Endodermal cell (in vitro differentiated cells): ENCODE data around the gene PALM3. TPM values are rescaled to one million over a fixed set of nuclear protein-coding genes. Genes with fewer than 3 reads are reported as not detected.
"Not testable (repeated sequence)": the region's sequence is repeated elsewhere in the genome, so short reads cannot be mapped to it uniquely, and the experiment has no call there.

Source experiments
- DNase-seq: peaks from one replicate; pipeline ENCODE4 v3.0.0-alpha.2; 2017
- H3K27ac ChIP-seq: 2 replicates; pipeline ENCODE4 v1.5.1; 2013; ENCODE audit warnings: mild to moderate bottlenecking, low read depth, low read length, moderate library complexity
- H3K27me3 ChIP-seq: 2 replicates; pipeline ENCODE4 v1.6.1; 2013; ENCODE audit warnings: mild to moderate bottlenecking, low read length, moderate library complexity; ENCODE audit not compliant: insufficient read depth, control insufficient read depth, poor library complexity, severe bottlenecking
- H3K36me3 ChIP-seq: 2 replicates; pipeline ENCODE4 v1.7.0; 2013; ENCODE audit warnings: mild to moderate bottlenecking, low read length, moderate library complexity; ENCODE audit not compliant: control insufficient read depth, insufficient read depth
- H3K4me1 ChIP-seq: one replicate; pipeline ENCODE4 v1.7.0; 2013; ENCODE audit warnings: low read length; ENCODE audit not compliant: control insufficient read depth, insufficient read depth
- H3K4me3 ChIP-seq: 2 replicates; pipeline ENCODE4 v1.5.1; 2013; ENCODE audit warnings: mild to moderate bottlenecking, low read length, moderate library complexity
- H3K9ac ChIP-seq: 2 replicates; pipeline ENCODE4 v1.6.1; 2013; ENCODE audit warnings: mild to moderate bottlenecking, low read length, moderate library complexity; ENCODE audit not compliant: poor library complexity, severe bottlenecking; ENCODE audit errors: extremely low read depth
- H3K9me3 ChIP-seq: 2 replicates; pipeline ENCODE4 v1.6.1; 2013; ENCODE audit warnings: mild to moderate bottlenecking, low read length, moderate library complexity; ENCODE audit not compliant: control insufficient read depth
- H3K27ac Mint-ChIP-seq: 2 replicates; pipeline ENCODE4 v1.8.0; 2020; ENCODE audit warnings: mixed read lengths
- H3K27me3 Mint-ChIP-seq: 2 replicates; pipeline ENCODE4 v1.8.0; 2021; ENCODE audit warnings: mild to moderate bottlenecking, mixed read lengths; ENCODE audit not compliant: insufficient read depth
- H3K36me3 Mint-ChIP-seq: 2 replicates; pipeline ENCODE4 v1.8.0; 2020; ENCODE audit warnings: low read depth, mixed read lengths
- H3K4me1 Mint-ChIP-seq: 2 replicates; pipeline ENCODE4 v1.8.0; 2020; ENCODE audit warnings: mixed read lengths
- H3K4me3 Mint-ChIP-seq: 2 replicates; pipeline ENCODE4 v1.8.0; 2020; ENCODE audit warnings: mild to moderate bottlenecking, moderate library complexity, mixed read lengths
- H3K9me3 Mint-ChIP-seq: 2 replicates; pipeline ENCODE4 v1.8.0; 2020; ENCODE audit warnings: mild to moderate bottlenecking, mixed read lengths
- WGBS, 2 experiments: methylation state at CpG; one replicate each; pipeline versions ENCODE4 v1.1.5 to v1.1.7; 2013; ENCODE audit warnings: missing lambda C conversion rate in 2 of 2, mixed read lengths in 1 of 2; ENCODE audit not compliant: insufficient coverage in 1 of 2, insufficient read length in 1 of 2; 5-methylcytosine and 5-hydroxymethylcytosine counted together
- total RNA-seq, 2 donors: library from RNA; stranded (reverse); fragmentation: NEBNext Ultra II Directional in 1 of 2; extraction: Animal tissue kit (Norgen Biotek cat#: 25700) in 1 of 2; gene quantifications; 2 replicates in 1 of 2; 3 replicates in 1 of 2; pipeline ENCODE4 v1.2.1, GENCODE V29; 2021
- TF ChIP-seq, protein P1 (sequence below): fragments of 200-600 bp; sonication (generic); conservative IDR thresholded peaks from 2 replicates; pipeline ENCODE4 v1.5.0; 2021; ENCODE audit warnings: antibody characterized with exemption, mild to moderate bottlenecking

Gene PALM3
- total RNA-seq, 2 donors from 2014 or later = 1.3 to 4.9 TPM

DNA sequence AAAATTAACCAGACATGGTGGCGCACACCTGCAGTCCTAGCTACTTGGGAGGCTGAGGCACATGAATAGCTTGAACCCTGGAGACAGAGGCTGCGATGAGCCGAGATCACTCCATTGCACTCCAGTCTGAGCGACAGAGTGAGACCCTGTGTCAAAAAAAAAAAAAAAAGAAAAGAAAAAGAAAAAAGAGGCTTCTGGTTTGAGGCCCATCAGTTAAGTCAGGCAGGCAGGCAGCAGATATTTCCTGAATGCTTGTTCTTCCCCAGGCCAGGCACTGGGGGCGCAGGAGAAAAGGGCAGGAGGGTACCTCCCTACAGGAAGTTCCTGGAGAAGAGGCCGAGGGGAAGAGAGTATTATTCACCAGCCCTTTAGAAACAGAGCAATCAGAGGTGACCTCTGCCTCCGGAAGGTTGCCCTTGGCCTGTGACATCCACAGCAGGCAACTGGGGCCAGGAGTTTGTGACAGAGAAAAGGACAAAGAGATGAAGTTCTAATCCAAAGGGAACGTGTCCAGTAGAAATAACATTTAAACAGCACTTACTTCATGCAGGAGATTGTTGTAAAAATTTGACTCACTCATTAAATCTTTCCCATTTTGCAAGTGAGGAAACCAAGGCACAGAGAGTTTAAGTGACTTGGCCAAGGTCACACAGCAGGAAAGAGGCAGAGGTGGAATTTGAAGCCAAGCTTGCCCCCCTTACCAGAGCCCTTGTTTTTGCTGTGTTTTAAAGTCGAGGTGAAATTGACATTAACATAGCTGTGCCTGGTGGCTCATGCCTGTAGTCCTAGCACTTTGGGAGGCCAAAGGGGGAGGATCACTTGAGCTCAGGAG is 38.3 kb downstream of the PALM3 start:
- Mint-ChIP-seq H3K27ac (peak overlapping the region; percentile 74), H3K36me3 (no peaks in the 10 kb centered on the region), H3K27me3 (peaks cover 4% of the 10 kb centered on the region), H3K9me3 (no peaks in the 10 kb centered on the region), H3K4me3 (no peak overlapping the region), H3K4me1 (peaks cover 3% of the 10 kb centered on the region)
- H3K4me1 ChIP-seq = no peaks in the 10 kb centered on the region
- no peaks in the 10 kb centered on the region for H3K27me3 ChIP-seq
- no peak overlapping the region for H3K4me3 ChIP-seq
- no peaks in the 10 kb centered on the region for H3K9me3 ChIP-seq
- WGBS, 2 experiments = 61 to 65% methylated on average over 4 to 9 of the region's 9 CpGs
- peak overlapping the region; percentile 6 for H3K27ac ChIP-seq
- TF ChIP-seq, protein P1, sequence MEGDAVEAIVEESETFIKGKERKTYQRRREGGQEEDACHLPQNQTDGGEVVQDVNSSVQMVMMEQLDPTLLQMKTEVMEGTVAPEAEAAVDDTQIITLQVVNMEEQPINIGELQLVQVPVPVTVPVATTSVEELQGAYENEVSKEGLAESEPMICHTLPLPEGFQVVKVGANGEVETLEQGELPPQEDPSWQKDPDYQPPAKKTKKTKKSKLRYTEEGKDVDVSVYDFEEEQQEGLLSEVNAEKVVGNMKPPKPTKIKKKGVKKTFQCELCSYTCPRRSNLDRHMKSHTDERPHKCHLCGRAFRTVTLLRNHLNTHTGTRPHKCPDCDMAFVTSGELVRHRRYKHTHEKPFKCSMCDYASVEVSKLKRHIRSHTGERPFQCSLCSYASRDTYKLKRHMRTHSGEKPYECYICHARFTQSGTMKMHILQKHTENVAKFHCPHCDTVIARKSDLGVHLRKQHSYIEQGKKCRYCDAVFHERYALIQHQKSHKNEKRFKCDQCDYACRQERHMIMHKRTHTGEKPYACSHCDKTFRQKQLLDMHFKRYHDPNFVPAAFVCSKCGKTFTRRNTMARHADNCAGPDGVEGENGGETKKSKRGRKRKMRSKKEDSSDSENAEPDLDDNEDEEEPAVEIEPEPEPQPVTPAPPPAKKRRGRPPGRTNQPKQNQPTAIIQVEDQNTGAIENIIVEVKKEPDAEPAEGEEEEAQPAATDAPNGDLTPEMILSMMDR = peak; percentile 74
- H3K36me3 ChIP-seq = no peaks in the 10 kb centered on the region
- H3K9ac ChIP-seq = no peak overlapping the region
- peak; percentile 89 for DNase-seq

DNA sequence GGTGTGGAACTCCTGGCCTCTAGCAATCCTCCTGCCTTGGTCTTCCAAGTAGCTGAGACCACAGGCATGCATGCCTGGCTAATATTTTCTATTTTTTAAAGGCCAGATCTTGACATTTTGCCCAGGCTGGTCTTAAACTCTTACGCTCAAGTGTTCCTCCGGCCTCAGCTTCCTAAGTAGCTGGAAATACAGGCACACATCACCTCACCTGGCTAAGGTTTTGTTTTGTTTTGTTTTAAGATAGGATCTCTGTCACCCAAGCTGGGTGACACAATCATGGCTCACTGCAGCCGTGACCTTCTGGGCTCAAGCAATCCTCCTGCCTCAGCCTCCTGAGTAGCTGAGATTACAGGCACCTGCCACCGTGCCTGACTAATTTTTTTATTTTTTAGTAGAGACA is 39.4 kb downstream of the PALM3 start:
- TF ChIP-seq, protein P1 = no peak
- 94 to 97% methylated on average over 3 to 4 of the region's 4 CpGs for WGBS, 2 experiments
- H3K4me3 ChIP-seq = no peak overlapping the region
- H3K27me3 Mint-ChIP-seq = no peaks in the 10 kb centered on the region
- H3K36me3 Mint-ChIP-seq = no peaks in the 10 kb centered on the region
- H3K9me3 ChIP-seq = no peaks in the 10 kb centered on the region
- no peaks in the 10 kb centered on the region for H3K36me3 ChIP-seq
- H3K4me1 ChIP-seq = no peaks in the 10 kb centered on the region
- no peaks in the 10 kb centered on the region for H3K27me3 ChIP-seq
- no peak overlapping the region for H3K27ac Mint-ChIP-seq
- no peak for DNase-seq
- H3K4me3 Mint-ChIP-seq = no peak overlapping the region
- H3K27ac ChIP-seq = no peak overlapping the region
- H3K9ac ChIP-seq = no peak overlapping the region
- H3K4me1 Mint-ChIP-seq = peaks cover 3% of the 10 kb centered on the region
- no peaks in the 10 kb centered on the region for H3K9me3 Mint-ChIP-seq

DNA sequence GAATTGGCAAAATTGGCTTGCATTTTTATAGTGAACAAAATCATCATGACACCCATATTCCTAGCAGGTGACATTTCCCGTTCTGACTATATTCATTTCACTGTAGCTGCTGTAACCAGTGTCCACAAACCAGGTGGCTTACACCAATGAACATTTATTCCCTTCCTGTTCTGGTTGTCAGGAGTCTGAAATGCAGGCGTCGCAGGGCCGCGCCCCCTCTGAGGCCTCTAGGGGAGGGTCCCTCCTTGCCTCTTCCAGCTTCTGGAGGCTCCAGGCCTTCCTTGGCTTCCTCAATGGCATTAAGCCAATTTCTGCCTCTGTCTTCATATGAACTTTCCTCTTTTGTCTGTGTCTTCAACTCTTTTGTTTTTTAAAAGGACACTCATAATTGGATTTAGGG is 40.4 kb downstream of the PALM3 start:
- 92 to 93% methylated on average over 5 of the region's 5 CpGs for WGBS, 2 experiments
- H3K9me3 Mint-ChIP-seq = no peaks in the 10 kb centered on the region
- DNase-seq = peak; percentile 62

DNA sequence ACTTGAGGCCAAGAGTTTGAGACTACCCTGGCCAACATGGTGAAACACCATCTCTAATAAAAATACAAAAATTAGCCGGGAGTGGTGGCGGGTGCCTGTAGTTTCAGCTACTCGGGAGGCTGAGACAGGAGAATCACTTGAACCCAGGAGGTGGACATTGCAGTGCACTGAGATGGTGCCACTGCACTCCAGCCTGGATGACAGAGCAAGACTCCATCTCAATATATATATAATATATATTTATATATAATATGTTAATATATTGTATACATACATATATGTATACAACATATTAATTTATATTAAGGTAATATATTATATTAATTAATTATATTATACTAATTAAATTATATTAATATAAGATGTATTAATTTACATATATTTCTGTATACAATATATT is 42.1 kb downstream of the PALM3 start:
- H3K27ac ChIP-seq, H3K9me3 Mint-ChIP-seq, DNase-seq, H3K9ac ChIP-seq, H3K4me3 Mint-ChIP-seq, H3K4me1 ChIP-seq, H3K36me3 ChIP-seq, H3K4me3 ChIP-seq, H3K9me3 ChIP-seq, H3K27ac Mint-ChIP-seq, H3K27me3 Mint-ChIP-seq, H3K4me1 Mint-ChIP-seq, H3K36me3 Mint-ChIP-seq, H3K27me3 ChIP-seq: not testable (repeated sequence)
- WGBS, 2 experiments = 97 to 100% methylated on average over 3 of the region's 3 CpGs

More for the DNA sequence above, 40.4 kb downstream of the PALM3 start:
- no peaks in the 10 kb centered on the region for H3K4me1 ChIP-seq
- no peaks in the 10 kb centered on the region for H3K36me3 ChIP-seq
- H3K36me3 Mint-ChIP-seq = no peaks in the 10 kb centered on the region
- peaks cover 3% of the 10 kb centered on the region for H3K4me1 Mint-ChIP-seq
- H3K27ac Mint-ChIP-seq = no peak overlapping the region
- H3K27me3 Mint-ChIP-seq = no peaks in the 10 kb centered on the region
- no peaks in the 10 kb centered on the region for H3K27me3 ChIP-seq
- no peaks in the 10 kb centered on the region for H3K9me3 ChIP-seq
- H3K4me3 ChIP-seq = no peak overlapping the region
- TF ChIP-seq, protein P1 = no peak
- no peak overlapping the region for H3K9ac ChIP-seq
- H3K27ac ChIP-seq = no peak overlapping the region
- H3K4me3 Mint-ChIP-seq = no peak overlapping the region
